GM23248 (cell line): ENCODE measurements around the gene PPP1R2B. TPM values are rescaled to one million over a fixed set of nuclear protein-coding genes. Genes with fewer than 3 reads are reported as not detected.

Experiments used
- DNase-seq: peaks from one replicate; pipeline ENCODE4 v3.0.0-alpha.2; 2015
- H2AFZ ChIP-seq: fragments of 200-600 bp; sonication (generic); 2 replicates; pipeline ENCODE4 v1.6.1; 2016; ENCODE audit warnings: antibody characterized with exemption
- H3F3A ChIP-seq: fragments of 200-600 bp; sonication (generic); 2 replicates; pipeline ENCODE4 v1.6.1; 2016; ENCODE audit warnings: mild to moderate bottlenecking, antibody characterized with exemption, mixed run types; ENCODE audit not compliant: insufficient read depth
- H3K27ac ChIP-seq: fragments of 200-600 bp; sonication (generic); 2 replicates; pipeline ENCODE4 v1.5.1; 2016; ENCODE audit warnings: mild to moderate bottlenecking
- H3K27me3 ChIP-seq: fragments of 200-600 bp; sonication (generic); replicated peaks from 2 replicates; pipeline ENCODE4 v1.6.1; 2016; ENCODE audit warnings: mild to moderate bottlenecking; ENCODE audit not compliant: insufficient read depth
- H3K36me3 ChIP-seq: fragments of 200-600 bp; sonication (generic); 2 replicates; pipeline ENCODE4 v1.6.1; 2016; ENCODE audit warnings: low read depth, mild to moderate bottlenecking
- H3K4me1 ChIP-seq: fragments of 200-600 bp; sonication (generic); 2 replicates; pipeline ENCODE4 v1.6.1; 2016; ENCODE audit warnings: mild to moderate bottlenecking; ENCODE audit not compliant: insufficient read depth
- H3K4me2 ChIP-seq: fragments of 200-600 bp; sonication (generic); one replicate; pipeline ENCODE4 v1.6.1; 2016; ENCODE audit warnings: mild to moderate bottlenecking; ENCODE audit not compliant: unreplicated experiment
- H3K4me3 ChIP-seq: fragments of 200-600 bp; sonication (generic); 2 replicates; pipeline ENCODE4 v1.5.1; 2016; ENCODE audit warnings: mild to moderate bottlenecking
- H3K79me2 ChIP-seq: fragments of 200-600 bp; sonication (generic); 2 replicates; pipeline ENCODE4 v1.6.1; 2016; ENCODE audit warnings: mild to moderate bottlenecking; ENCODE audit not compliant: insufficient read depth
- H3K9ac ChIP-seq: fragments of 200-600 bp; sonication (generic); 2 replicates; pipeline ENCODE4 v1.6.1; 2016; ENCODE audit warnings: mild to moderate bottlenecking
- H3K9me2 ChIP-seq: fragments of 200-600 bp; sonication (generic); 2 replicates; pipeline ENCODE4 v1.6.1; 2016; ENCODE audit warnings: mixed run types, mild to moderate bottlenecking, moderate library complexity; ENCODE audit not compliant: insufficient read depth
- H3K9me3 ChIP-seq: fragments of 200-600 bp; sonication (generic); one replicate; pipeline ENCODE4 v1.6.1; 2017; ENCODE audit warnings: low read depth
- H4K20me1 ChIP-seq: fragments of 200-600 bp; sonication (generic); 2 replicates; pipeline ENCODE4 v1.6.0; 2016; ENCODE audit not compliant: insufficient read depth
- EZH2 ChIP-seq: fragments of 200-600 bp; sonication (generic); IDR thresholded peaks from 2 replicates; pipeline ENCODE4 v1.6.1; 2018; ENCODE audit warnings: antibody characterized with exemption, mild to moderate bottlenecking; ENCODE audit not compliant: insufficient read depth, poor library complexity, severe bottlenecking
- EZH2phosphoT487 ChIP-seq: fragments of 200-600 bp; sonication (generic); IDR thresholded peaks from 2 replicates; pipeline ENCODE4 v1.6.1; 2018; ENCODE audit warnings: antibody characterized with exemption, moderate library complexity, mild to moderate bottlenecking, low read depth; ENCODE audit not compliant: insufficient read depth
- WGBS, 2 experiments: methylation state at CpG; one replicate each; pipeline ENCODE4 v1.1.6; 2015 to 2017; ENCODE audit warnings: low lambda C conversion rate in 2 of 2, low coverage in 1 of 2; ENCODE audit errors: missing lambda C conversion rate in 2 of 2; 5-methylcytosine and 5-hydroxymethylcytosine counted together
- in situ Hi-C: fragments of 300-500 bp; cut with MboI; formaldehyde crosslinking; loops from 2 replicates; pipeline ENCODE4 v1.15.0; 2020
- polyA plus RNA-seq: library from polyadenylated mRNA; unstranded; fragments of >200 nt; fragmentation: Nextera tagmentation; extraction: Ambion mirVana; gene quantifications from 2 replicates; pipeline ENCODE4 v1.2.1, GENCODE V29; 2016
- total RNA-seq: library from RNA; depleted of rRNA; stranded (reverse); fragments of >200 nt; shearing (Covaris generic); gene quantifications from 2 replicates; pipeline ENCODE4 v1.2.3, GENCODE V29; 2014; rRNA removed

Gene PPP1R2B
- 0.11 TPM in 1 of 2 replicates, not detected in the other for total RNA-seq
- polyA plus RNA-seq, result 0.10 TPM in 1 of 2 replicates, not detected in the other

DNA sequence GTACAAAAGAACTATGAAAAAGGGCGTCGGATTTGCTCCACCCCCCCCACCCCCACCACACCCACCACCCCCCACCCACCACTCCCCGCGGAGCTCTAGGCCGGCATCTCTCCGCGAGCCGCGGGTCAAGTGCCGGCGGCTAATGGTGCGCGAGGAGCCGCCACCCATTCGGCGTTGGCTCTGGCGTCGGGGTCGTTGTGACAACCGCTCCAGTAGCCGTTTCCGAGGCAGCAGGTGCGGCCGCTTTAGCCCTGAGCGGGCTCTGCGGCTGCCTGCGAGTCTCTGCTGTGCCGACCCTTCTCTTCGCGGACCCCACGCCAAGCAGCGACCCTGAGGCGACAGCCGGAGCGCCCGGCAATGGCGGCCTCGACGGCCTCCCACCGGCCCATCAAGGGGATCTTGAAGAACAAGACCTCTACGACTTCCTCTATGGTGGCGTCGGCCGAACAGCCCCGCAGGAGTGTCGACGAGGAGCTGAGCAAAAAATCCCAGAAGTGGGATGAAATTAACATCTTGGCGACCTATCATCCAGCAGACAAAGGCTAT is at the start of gene PPP1R2B:
PPP1R2B (plus strand) TSS at position 90 of the 546 bp plus-strand sequence; CDS start at position 358, 268 bp downstream.
- Histone ChIP-seq H3K36me3 (no peaks in the 10 kb centered on the region), H3K27ac (no peak within 1 kb of the TSS), H3K79me2 (no peaks in the 10 kb centered on the region), H3K4me3 (no peak within 1 kb of the TSS), H3K4me1 (no peaks in the 10 kb centered on the region), H3K9ac (no peak within 1 kb of the TSS), H3K9me3 (peaks cover 2% of the 10 kb centered on the region), H2AFZ (no peak within 1 kb of the TSS), H3K4me2 (no peak within 1 kb of the TSS), H3K9me2 (no peaks in the 10 kb centered on the region), H3K27me3 (no peaks in the 10 kb centered on the region; the same call in 1 of the 2 replicates), H4K20me1 (no peaks in the 10 kb centered on the region), H3F3A (no peaks in the 10 kb centered on the region)
- DNase-seq, result no peak
- TF ChIP-seq EZH2 (no peak), EZH2phosphoT487 (no peak)
- WGBS, 2 experiments, result 40 to 60% methylated on average over 41 to 48 of the region's 48 CpGs
- in situ Hi-C loops, result no loop called here

DNA sequence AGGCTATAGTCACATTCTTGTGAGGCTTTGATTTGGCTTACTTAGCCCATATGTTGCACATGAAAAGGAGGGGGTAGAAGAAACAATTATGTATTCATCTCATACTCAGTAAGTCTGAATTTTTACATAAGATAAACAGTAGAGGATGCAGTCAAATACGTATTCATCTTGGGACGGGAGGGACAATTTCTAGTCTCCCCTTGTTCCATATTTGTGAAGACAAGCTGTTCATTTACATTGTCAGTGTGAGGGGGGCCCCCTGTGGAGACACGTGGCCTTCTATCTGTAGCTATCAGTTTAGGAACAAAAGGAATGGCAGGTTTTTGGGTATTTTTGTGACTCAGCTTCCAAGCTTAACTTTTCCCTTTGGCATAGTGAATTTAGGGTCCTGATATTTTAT is 49.2 kb upstream of the PPP1R2B start:
- in situ Hi-C loops, result no loop called here
- Histone ChIP-seq H3K27me3 (0 out of 2 replicates have a peak, but pooled peaks cover 6% of the 10 kb centered on the region), H3K9ac (no peak overlapping the region), H3K79me2 (no peaks in the 10 kb centered on the region), H3F3A (no peaks in the 10 kb centered on the region), H4K20me1 (no peaks in the 10 kb centered on the region), H3K4me1 (no peaks in the 10 kb centered on the region), H3K27ac (no peak overlapping the region), H3K36me3 (no peaks in the 10 kb centered on the region), H3K4me3 (no peak overlapping the region), H3K9me2 (no peaks in the 10 kb centered on the region), H3K9me3 (no peaks in the 10 kb centered on the region), H2AFZ (no peak overlapping the region), H3K4me2 (no peak overlapping the region)
- no peak for DNase-seq
- 54 to 60% methylated on average over 3 of the region's 3 CpGs for WGBS, 2 experiments
- TF ChIP-seq EZH2, result no peak
- TF ChIP-seq EZH2phosphoT487, result no peak

DNA sequence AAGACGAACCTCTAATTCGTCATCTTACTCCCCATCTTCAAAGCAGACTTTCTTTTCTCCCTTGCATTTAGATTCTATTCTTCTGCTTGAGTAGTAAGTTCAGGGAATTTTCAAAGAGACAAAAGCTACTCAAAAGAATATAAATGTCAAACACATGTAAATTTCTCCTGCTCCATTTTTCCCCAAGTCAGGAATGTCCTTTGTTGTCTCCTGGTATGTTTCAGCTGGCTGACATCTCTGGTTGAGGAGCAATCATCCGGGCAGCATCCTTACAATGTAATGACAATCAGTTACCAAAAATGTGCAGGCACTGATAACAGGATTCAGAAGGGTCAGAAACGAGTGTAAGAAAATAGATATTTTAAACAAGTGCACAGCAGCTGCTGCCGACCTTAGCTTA is 47.6 kb upstream of the PPP1R2B start:
- WGBS, 2 experiments, result 51 to 53% methylated on average over 5 of the region's 5 CpGs
- Histone ChIP-seq H3K9me2 (no peaks in the 10 kb centered on the region), H3K4me2 (no peak overlapping the region), H2AFZ (no peak overlapping the region), H3K4me1 (no peaks in the 10 kb centered on the region), H3K9me3 (no peaks in the 10 kb centered on the region), H3K4me3 (no peak overlapping the region), H3F3A (no peaks in the 10 kb centered on the region), H3K27ac (no peak overlapping the region), H3K36me3 (no peaks in the 10 kb centered on the region), H3K27me3 (0 out of 2 replicates have a peak, but pooled peaks cover 6% of the 10 kb centered on the region), H3K9ac (no peak overlapping the region), H3K79me2 (no peaks in the 10 kb centered on the region), H4K20me1 (no peaks in the 10 kb centered on the region)
- no peak for DNase-seq
- in situ Hi-C loops, result no loop called here
- TF ChIP-seq EZH2phosphoT487 (no peak), EZH2 (no peak)

DNA sequence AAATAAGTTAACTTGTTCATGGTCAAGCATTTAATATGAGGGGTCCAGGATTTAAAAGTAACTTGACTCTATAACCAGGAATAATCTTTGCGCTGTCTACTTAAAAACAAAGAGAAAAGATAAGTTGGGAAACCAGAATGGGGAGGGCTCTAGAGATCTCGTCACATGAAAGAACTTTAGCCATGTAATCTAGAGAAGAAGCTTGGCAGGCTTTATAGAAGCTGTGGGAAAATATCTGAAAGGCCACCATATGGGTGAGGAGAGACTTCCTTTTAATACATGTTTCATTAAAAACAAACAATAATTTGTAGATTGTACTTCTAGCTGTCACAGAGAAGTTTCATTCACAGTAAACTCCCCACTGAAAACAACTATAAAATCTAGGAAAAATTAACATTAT is 46.7 kb upstream of the PPP1R2B start:
- in situ Hi-C loops, result no loop called here
- H3K4me3 ChIP-seq, result no peak overlapping the region
- no peak overlapping the region for H3K4me2 ChIP-seq
- TF ChIP-seq EZH2phosphoT487, result no peak
- TF ChIP-seq EZH2, result no peak
- DNase-seq, result no peak
- no peaks in the 10 kb centered on the region for H3F3A ChIP-seq
- H3K27ac ChIP-seq, result no peak overlapping the region
- H3K9me2 ChIP-seq, result no peaks in the 10 kb centered on the region
- H3K27me3 ChIP-seq, result 0 out of 2 replicates have a peak, but pooled peaks cover 6% of the 10 kb centered on the region
- H3K4me1 ChIP-seq, result no peaks in the 10 kb centered on the region
- no peaks in the 10 kb centered on the region for H3K9me3 ChIP-seq
- 43 to 51% methylated on average over 2 of the region's 2 CpGs for WGBS, 2 experiments
- H4K20me1 ChIP-seq, result no peaks in the 10 kb centered on the region
- H2AFZ ChIP-seq, result no peak overlapping the region
- H3K9ac ChIP-seq, result no peak overlapping the region
- H3K36me3 ChIP-seq, result no peaks in the 10 kb centered on the region
- H3K79me2 ChIP-seq, result no peaks in the 10 kb centered on the region
